ENCODE data around the gene BACH2.
"Not testable (repeated sequence)": the region's sequence is repeated elsewhere in the genome, so short reads cannot be mapped to it uniquely, and the experiment has no call there.

BACH2 gene

GRCh38 chr6:90090866-90091265 lies 205.8 kb downstream of the BACH2 start:
- no peak for DNase-seq

- no peak for DNase-seq
Observed at GRCh38 chr6:90088009-90088408, 208.6 kb downstream of the BACH2 start.

- DNase-seq: no peak
Observed at GRCh38 chr6:90087106-90087833, 209.4 kb downstream of the BACH2 start.

- no peak for DNase-seq
Observed at GRCh38 chr6:90086517-90086916, 210.1 kb downstream of the BACH2 start.

GRCh38 chr6:90083891-90084290 lies 212.8 kb downstream of the BACH2 start:
- DNase-seq: peak in 1 of 2 donors; percentile 20

- no peak for DNase-seq
Observed at GRCh38 chr6:90082847-90083246, 213.8 kb downstream of the BACH2 start.

- peak; percentile 64 to 70 for DNase-seq
Observed at GRCh38 chr6:90080876-90081481, 215.7 kb downstream of the BACH2 start.

GRCh38 chr6:90079560-90080490 lies 216.8 kb downstream of the BACH2 start:
- peak; percentile 36 to 40 for DNase-seq

GRCh38 chr6:90078513-90079289 lies 217.9 kb downstream of the BACH2 start:
- peak; percentile 63 to 65 for DNase-seq

GRCh38 chr6:90076511-90077415 lies 219.9 kb downstream of the BACH2 start:
- no peak for DNase-seq

GRCh38 chr6:90074161-90074850 lies 222.3 kb downstream of the BACH2 start:
- no peak for DNase-seq

GRCh38 chr6:90072935-90073464 lies 223.6 kb downstream of the BACH2 start:
- no peak for DNase-seq

- no peak for DNase-seq
Observed at GRCh38 chr6:90072501-90072900, 224.1 kb downstream of the BACH2 start.

GRCh38 chr6:90068703-90069523 lies 227.7 kb downstream of the BACH2 start:
- DNase-seq: no peak

GRCh38 chr6:90068264-90068663 lies 228.4 kb downstream of the BACH2 start:
- DNase-seq: no peak

- DNase-seq: no peak
Observed at GRCh38 chr6:90066697-90067096, 229.9 kb downstream of the BACH2 start.

GRCh38 chr6:90065173-90065572 lies 231.5 kb downstream of the BACH2 start:
- no peak for DNase-seq

GRCh38 chr6:90062667-90063066 lies 234.0 kb downstream of the BACH2 start:
- no peak for DNase-seq

GRCh38 chr6:90062051-90062450 lies 234.6 kb downstream of the BACH2 start:
- DNase-seq: no peak

GRCh38 chr6:90059178-90059577 lies 237.5 kb downstream of the BACH2 start:
- not testable (repeated sequence) for DNase-seq
